Suppressor macrophage treated with lipopolysaccharide for 4 hours (primary cell): ENCODE results near the gene AFAP1.

Experiments used
- DNase-seq: peaks from one replicate; pipeline ENCODE4 v3.0.0-alpha.2; 2020

The AFAP1 gene

DNA sequence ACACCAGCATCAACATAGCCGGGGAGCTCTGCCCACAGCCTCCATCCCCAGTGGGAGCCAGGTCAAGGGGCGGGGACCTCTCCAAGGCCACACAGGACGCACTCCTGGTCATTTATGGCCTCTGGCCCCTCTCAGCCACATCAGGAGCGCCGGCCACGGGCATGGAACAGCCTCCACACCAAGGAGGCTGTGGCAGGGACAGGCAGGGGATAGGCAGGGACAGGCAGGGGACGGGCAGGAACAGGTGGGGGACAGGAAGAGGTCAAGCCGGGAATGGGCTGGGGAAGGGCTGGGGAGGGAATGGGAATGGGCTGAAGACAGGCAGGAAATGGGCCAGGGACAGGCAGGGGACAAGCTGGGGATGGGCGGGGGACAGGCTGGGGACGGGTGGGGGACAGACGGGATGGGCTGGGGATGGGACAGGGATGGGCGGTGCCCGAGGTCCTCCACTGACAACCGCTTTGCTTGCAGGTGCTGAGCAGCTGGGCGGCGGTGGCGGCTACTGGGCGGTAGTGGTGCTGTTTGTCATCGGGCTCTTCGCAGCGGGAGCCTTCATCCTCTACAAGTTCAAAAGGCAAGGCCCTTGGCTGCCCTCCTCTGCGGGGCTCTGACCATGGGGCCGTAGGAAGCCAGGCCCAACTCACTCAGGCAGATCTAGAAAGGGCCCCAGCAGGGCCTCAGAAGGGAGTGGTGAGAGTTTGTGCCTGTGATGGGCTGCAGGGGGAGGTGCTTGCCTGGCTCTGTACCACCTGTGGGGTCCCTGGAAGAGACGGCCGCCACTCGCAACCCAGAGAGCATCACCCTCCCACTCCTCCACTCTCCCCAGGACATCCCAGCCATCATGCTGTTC lies 205.6 kb downstream of the AFAP1 start:
- no peak for DNase-seq

DNA sequence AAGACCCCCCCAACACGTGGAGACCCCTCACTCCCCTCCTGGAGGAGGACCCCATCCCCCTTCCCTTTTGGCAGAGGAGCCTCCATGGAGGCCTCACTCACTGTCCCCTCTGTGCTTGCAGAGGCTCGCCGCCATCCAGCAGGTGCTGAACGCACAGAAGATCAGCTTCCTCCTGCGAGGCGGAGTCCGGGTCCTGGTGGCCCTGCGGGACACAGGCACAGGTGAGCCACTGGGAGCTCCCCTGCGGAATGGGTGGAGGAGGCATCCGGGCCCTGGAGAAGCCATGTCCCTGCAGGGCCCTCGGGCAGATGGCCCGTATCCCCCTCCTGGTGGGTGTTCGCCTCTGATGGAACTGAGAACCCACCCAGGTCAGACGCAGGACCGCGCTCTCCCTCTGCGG lies 206.5 kb downstream of the AFAP1 start:
- DNase-seq: no peak

DNA sequence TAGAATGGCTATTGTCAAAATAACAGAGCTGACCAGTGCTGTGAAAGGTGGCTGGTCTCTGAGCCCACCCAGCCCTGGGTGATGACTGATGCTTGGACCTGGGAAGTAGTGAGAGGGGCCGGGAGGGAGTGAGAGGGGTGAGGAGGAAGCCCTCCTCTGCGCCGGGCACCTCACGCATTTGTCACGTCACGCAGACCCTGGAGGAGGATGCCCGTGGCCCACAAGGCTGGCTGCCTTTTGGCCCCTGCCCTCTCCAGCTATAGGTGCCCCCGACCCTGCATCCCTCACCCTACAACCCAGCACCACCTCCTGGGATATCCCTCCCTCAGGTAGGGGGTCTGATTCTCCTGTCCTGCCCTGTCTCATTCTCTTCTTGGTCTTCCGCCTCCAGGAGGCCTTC lies 207.4 kb downstream of the AFAP1 start:
- DNase-seq: no peak

DNA sequence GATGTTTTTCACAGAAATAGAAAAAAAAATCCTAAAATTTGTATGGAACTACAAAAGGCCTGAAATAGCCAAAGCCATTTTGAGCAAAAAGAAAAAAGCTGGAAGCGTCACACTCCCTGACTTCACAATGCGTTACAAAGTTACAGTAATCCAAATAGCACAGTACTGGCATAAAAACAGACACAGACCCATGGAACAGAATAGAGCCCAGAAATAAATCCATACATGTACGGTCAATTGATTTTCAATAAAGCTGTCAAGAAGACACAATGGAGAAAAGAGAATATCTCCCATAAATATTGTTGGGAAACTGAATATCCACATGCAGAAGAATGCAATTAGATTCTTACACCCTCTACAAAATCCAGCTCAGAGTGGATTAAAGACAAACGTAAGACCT lies 208.2 kb downstream of the AFAP1 start:
- DNase-seq: no peak

DNA sequence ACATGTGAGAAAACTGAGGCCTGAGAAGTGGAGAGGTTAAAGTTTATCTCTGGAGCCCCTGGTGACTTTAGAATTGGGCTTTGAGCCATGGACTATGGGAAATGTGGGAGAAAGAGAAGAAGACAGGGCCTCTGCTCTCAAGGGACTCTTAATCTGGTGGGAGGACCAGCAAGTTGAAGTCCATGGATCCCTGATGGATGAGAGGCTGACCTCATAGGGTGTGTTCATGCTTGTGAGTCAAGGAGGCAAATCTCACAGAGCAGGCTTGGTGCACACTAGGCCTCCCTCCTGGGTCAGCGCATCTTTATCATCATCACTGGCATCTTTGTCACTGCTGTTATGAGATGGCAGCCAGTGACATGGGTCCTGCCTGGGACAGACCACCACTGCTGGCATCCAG lies 211.9 kb downstream of the AFAP1 start:
- no peak for DNase-seq

DNA sequence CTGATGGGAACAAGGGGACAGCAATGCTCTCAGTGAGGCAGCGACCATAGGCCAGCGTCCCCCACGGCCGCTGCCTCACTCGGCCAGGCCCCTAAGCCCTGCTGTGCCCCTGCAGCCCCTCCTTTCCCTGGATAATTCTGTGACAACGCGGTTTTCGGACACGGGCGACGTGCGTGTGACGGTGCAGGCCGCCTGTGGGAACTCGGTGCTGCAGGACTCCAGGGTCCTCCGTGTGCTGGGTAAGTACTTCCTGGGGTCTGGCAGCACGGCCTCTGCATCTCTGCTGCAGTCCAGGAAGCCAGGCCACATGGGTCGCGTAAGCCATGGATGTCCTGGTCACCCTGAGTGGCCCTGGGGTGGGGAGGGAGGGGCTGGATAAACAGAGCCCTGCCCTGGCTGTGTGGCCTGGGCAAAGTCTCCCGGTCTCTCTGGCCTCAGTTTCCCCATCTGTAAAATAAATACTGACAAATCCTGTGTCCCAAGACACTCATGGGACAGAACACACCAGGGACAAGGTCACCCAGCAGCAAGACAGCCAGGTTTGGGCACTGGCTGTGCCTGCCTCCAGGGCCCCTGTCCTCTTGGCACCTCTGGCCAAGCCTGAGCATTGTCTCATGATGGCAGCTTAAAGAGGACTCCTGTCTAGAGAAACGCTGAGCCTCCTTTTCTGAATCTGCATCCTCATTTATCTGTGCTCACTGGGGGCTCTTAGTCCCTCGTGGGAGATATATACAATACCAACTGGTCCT lies 212.8 kb downstream of the AFAP1 start:
- DNase-seq: no peak

DNA sequence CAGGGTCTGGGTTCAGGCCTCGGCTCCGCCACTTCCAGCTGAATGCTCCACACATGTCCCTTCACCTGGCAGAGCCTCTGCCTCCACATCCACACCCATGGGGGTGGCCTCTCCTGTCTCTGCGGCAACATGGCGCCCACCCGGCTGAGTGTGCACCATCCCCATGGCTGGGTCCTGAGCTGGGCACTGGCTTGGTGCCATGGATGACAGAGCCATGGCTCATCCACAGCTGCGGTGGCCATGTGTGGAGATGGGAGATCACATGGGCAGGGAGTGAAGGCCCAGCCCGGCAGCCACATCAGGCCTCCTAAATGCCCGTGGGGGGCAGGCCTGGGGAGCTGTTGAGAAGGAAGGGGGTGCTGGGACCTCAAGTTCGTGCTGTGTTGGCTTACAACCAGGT lies 213.7 kb downstream of the AFAP1 start:
- DNase-seq: no peak

DNA sequence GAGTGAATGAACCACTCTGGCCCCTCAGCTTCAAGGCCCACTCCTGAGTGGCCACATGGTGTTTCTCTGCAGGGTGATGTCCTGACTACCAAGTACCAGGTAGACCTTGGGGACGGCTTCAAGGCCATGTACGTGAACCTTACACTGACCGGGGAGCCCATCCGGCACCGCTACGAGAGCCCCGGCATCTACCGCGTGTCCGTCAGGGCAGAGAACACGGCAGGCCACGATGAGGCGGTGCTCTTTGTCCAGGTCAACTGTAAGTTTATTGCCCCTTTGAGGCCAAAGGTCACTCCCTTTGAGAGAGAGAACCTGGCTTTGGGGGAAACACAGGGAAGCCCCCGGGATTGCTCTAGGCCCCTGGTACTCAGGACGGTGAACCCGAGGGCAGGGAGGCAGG lies 216.0 kb downstream of the AFAP1 start:
- no peak for DNase-seq

DNA sequence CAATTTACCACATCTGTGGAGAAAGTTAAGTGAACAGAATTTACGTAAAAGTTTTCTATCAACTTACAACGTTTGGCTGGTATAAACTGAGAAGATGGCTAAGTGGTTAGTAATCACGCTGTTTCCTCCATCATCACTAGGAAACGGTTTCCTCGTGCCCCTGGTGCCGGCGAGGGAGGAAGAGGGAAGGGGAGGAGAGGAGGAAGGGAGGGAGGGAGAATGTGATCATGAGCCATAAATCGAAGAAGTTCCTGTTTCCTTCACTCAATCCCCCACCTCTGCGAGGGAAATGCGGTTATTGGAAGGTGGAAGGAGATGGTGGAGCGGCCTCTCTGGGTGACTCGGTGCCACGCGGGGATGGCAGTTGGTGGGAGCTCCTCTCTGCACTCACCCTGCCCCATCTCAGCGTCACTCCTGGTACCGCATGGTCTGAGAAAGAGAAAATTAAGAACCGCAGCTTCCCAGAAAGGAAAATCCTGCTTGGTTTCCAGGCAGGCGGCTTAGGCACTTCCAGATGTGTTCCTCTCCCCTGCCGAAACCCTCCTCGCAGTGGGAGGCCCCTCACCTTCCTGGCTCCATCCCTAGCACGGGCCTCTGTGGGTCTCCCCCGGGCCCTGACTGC lies 216.8 kb downstream of the AFAP1 start:
- peak; percentile 40 for DNase-seq

DNA sequence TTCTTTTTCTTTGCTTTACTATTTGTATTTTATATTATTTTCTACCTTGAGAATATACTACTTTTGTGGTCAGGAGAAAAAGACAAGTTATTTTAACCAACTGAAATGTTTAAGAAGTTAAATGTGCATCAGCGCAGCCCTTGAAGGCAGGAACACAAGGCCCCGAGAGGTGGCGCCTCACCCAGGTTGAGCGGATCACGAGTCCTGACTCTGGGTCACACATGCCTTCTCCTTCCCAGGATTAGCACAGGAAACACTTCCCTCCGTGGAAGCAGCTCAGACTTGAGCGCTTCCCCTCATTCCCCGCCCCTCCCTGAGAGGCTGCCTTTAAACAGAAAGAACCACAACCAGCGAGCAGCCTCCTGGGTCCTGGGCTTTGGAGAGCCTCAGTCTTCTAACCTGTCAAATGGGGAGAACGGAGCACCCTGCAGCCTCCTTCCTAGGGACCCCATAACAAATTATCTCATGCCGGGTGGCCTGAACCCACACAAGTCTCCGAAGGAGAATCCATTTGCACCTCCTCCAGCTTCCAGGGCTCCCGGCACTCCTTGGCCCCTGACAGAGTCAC lies 217.6 kb downstream of the AFAP1 start:
- DNase-seq: no peak

DNA sequence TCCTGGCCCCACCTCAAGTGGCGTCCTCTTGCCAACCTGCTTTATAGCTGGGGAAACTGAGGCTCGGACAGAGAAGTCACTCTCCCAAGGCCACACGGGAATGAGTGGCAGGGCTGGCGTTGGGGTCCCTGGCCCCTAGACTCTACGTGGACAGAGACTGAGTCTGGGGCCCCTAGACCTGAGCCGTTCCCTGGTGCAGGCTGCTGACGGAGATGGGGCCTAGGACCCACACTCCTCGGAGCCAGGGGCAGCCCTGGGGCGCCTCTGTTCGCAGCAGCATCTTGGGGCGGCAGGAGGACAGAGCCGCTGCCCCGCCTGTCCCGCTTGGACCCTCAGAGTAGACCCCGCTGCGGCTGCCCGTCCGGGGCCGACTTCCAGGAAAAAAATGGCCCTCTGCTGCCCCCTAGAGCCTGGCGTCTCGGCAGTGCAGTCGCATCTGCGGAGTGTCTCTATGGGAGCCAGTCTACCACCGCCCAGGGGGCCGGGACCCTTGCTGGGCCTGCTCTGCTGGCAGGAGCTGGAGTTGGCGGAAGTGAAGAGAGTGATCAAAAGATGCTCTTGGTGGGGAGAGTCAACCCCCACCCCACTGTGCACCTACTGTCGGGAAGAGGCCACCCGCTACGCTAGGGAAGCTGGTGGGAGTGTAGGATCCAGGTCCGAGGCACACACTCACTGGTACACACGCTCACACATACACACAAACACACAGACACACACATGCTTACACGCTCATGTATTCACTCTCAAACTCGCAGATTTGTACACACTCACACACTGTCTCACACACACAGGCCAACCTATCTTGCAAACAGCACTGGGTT lies 220.1 kb downstream of the AFAP1 start:
- peak; percentile 63 for DNase-seq

DNA sequence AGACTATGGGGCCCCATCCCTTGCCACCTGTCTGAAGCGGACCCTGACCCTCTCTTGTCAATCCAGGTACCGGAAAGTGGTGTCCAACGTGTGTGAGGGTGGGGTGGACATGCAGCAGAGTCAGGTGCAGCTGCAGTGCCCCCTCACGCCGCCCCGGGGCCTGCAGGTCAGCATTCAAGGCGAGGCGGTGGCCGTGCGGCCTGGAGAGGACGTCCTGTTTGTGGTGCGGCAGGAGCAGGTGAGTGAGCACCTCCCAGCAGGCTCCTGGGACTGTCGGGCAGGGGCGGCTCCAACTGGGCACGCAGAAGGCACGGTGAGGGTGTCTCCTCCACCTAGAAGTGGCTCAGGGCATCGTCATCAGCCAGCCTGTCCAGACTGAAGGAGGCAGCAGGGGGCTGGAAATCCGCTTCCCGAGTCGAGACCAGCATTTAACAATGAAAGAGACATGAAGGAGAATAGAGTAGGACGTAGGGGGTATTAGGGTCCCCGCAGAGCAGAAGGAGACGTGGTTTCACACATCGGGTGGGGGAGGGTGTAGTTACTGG lies 221.6 kb downstream of the AFAP1 start:
- no peak for DNase-seq

DNA sequence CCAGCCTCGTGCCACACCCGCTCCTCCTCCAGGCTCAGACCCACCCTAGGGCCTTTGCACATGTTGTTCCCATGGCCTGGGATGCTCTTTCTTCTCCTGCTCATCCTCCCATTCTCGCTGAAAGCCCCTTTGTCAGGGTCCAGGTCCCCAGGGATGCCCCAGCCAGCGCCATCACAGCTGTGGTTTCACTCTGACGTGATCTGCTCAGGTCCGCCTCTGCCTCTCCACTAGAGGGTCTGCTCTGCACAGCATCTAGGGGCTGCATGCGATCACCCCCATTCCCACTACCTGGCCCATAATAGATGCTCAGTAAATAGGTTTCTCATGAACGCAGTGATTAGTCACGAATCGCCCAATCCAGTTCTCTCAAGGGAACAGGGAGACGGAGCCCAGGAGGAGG lies 222.5 kb downstream of the AFAP1 start:
- DNase-seq: no peak

DNA sequence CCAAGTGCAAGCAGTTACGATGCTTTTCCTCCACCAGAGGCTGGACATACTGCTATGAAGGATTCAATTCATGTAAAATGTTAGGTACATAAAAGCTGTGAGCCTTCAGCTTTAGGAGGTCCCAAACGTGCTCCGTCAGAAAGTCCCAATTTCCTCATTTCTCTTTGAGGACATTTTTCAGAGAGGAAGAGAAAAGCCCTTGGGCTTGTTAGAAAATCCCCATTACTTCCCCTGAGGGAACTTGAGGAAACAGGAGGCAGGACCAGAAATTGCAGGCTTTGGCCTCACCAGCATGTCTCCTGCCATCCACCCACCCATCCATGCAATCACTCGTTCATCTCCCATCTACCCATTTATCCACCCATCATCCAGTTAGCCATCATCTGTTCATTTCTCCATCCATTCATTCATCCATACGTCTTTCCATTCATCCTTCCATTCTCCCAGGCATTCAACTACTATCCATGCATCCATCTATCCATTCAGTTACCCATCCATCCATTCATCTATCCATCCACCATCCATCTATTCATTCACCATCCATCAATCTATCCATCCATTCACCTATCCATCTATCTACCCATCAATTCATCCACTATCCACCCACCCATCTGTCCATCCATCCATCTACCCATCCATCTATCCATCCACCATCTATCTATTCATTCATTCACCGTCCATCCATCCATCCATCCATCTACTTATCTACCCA lies 223.5 kb downstream of the AFAP1 start:
- DNase-seq: peak; percentile 85

DNA sequence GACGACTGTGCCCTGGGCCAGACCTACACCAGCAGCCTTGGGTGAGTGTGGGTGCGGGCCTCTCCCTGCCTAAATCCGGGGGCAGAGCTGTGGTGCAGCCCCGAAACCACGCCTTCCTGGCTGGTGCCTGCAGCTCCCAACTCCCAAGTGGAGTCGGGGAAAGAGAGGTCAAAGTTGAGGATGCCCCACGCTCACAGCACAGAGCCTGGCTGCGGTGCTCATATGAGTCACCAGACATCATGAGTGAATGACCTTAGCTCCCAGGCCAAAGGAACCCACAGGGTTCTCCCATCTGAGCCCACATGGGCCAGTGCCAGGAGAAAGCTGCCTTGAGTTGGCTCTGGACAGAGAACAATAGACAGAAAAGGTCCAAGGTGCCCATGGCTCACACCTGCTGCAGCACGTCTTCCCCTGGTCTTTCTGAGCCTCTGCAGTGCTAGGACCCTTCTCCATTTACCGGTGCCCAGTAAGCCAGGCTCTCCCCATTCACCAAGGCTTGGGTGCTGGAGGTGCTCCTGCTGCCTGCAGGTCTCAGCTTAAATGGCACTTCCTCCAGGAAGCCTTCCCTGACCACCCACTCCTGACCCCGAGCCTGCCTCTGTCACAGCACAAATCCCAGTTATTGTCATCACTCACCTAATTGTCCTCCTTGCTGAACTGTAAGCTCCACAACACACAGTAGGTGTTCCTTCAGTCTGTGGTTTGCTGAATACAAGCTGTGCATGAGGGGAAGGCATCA lies 224.2 kb downstream of the AFAP1 start:
- peak; percentile 70 for DNase-seq

DNA sequence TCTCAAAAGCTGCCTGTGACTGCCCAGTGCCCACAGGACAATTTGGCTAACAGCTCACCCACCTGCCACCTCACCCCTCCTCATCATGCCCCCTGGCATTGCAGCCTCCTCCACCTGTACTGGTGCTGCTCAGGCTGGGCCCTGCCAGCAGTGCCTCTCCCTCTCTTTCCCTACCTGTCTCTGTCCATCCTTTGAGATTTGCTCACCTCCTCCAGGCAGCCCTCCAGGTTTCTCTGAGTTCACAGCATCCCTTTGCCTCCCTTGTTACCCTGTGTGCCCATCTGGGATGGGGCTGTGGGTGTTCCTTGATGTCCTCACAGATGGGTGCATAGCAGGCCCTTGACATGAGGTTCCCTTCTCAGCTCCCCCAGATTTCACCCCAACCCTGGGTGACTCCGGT lies 224.9 kb downstream of the AFAP1 start:
- DNase-seq: no peak

DNA sequence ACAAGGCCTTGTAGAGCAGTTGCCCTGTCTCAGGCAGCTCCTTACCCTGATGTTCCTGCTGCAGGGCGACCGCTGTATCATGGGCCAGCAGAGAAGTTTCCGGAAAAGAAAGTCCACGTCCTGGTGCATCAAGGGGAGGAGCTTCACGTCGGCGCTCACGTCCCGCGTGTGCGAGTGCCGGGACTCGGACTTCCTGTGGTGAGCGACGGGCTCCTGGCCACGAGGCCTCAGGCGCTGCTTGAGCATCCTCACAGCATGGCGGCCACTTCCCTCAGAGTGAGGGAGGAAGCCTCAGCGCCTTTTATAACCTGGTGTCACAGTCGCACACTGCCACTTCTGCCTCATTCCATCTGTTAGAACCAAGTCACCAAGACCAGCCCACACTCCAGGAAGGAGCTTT lies 225.5 kb downstream of the AFAP1 start:
- no peak for DNase-seq

DNA sequence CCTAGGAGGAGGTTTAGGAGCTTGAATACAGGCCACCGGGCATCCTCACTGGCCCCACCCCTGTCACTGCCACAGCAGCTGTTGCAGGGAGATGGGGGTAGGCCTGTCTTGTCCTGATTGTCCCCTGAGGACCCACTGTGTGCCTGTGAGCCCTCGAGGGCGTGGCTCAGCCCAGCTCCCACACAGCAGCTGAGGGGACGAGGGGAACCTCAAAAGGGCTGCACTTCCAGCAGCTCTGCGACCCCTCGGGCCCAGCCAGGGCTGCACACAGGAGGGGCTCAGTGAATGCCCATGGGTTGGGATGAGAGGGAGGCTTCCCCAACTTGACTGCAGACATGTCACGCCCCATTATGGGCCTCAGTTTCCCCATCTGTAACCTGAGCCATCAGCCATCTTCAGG lies 225.9 kb downstream of the AFAP1 start:
- no peak for DNase-seq

DNA sequence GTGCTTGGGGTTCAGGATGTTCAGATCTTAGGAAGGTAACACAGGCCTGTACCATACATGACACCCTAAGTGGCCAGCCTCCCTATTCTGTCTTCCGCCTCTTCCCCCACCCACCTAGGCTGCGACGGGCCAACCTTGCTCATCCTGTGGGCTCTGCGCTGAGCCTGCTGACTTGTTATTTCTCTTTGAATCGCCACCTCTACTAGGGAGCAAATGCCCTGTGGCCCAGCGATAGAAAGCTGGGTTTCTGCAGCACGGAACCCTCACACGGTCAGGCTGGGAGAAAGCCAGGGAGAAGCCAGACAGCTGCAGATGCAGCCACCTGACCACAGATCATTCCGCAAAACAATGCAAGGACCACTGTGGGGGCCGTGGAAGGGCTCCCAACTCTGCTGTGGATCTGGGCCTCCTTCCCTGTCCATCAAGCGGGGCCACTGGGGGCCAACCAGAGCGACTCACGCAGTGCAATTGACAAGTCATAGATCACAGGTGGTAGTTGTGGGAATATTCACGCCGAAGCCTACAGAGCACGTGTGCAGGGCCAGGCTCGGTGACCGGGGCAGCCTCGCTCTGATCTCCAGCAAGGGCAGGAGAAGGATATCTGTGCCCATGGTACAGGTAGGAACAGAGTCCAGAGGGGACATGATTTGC lies 227.5 kb downstream of the AFAP1 start:
- DNase-seq: no peak

DNA sequence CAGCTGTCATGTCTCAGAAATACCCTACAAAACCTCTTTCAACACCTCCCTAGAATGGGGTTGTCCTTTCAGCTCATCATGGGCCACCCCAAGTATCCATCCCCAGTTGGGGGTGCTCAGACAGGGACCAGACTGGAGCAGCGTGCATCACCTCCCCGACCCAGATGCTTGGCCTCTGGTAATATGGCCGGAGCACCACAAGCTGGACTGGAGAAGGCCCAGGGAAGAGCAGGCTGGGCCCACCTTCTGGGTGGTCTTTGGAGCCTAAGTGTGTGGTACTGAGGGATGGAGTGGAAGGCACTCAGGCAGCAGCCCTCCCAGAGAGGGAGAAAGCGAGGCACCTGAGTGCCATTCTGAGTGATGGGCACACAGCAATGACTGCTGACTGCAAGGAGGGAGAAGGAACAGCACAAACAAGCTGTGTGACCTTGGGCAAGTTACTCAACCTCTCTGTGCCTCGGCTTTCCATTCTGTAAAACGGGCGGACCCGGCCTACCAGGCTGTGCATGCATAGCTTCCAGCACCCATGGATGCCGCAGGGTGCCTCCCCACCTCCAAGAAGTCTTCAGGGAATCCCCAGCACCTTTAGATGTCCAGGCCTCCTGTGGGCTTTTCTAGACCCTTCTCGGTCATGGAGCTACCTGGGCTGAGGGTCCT lies 228.2 kb downstream of the AFAP1 start:
- no peak for DNase-seq
